Astrocyte (in vitro differentiated cells and primary cell): ENCODE results near the gene ANAPC7. TPM values are rescaled to one million over a fixed set of nuclear protein-coding genes. Genes with fewer than 3 reads are reported as not detected.
"Not testable (repeated sequence)": the region's sequence is repeated elsewhere in the genome, so short reads cannot be mapped to it uniquely, and the experiment has no call there.

Source experiments
- DNase-seq: peaks from one replicate; pipeline ENCODE4 v3.0.0-alpha.2; 2010; ENCODE audit warnings: low read depth
- FAIRE-seq: peaks from 2 replicates; lab custom pipeline; 2011; peaks lifted over from hg19 to GRCh38; lab: Jason Lieb, UNC
- H2AFZ ChIP-seq: 2 replicates; pipeline ENCODE4 v1.6.0; 2012; ENCODE audit warnings: low read depth, low read length, inconsistent platforms
- H3K27ac ChIP-seq: 2 replicates; pipeline ENCODE4 v1.5.1; 2011; ENCODE audit warnings: low read depth, low read length, inconsistent platforms
- H3K27me3 ChIP-seq: 2 replicates; pipeline ENCODE4 v1.6.0; 2011; ENCODE audit warnings: low read length, inconsistent platforms; ENCODE audit not compliant: insufficient read depth
- H3K36me3 ChIP-seq: 2 replicates; pipeline ENCODE4 v1.5.1; 2011; ENCODE audit warnings: low read length, inconsistent platforms; ENCODE audit not compliant: insufficient read depth
- H3K4me1 ChIP-seq: 2 replicates; pipeline ENCODE4 v1.5.1; 2011; ENCODE audit warnings: low read length, inconsistent platforms; ENCODE audit not compliant: insufficient read depth
- H3K4me2 ChIP-seq: 2 replicates; pipeline ENCODE4 v1.6.0; 2012; ENCODE audit warnings: low read length, inconsistent platforms
- H3K4me3 ChIP-seq: 2 replicates; pipeline ENCODE4 v1.5.1; 2011; ENCODE audit warnings: low read depth, mild to moderate bottlenecking, low read length, inconsistent platforms; ENCODE audit not compliant: insufficient read depth
- H3K79me2 ChIP-seq: 2 replicates; pipeline ENCODE4 v1.6.0; 2012; ENCODE audit warnings: mild to moderate bottlenecking, low read length, inconsistent platforms; ENCODE audit not compliant: insufficient read depth
- H3K9ac ChIP-seq: 2 replicates; pipeline ENCODE4 v1.6.0; 2012; ENCODE audit warnings: mild to moderate bottlenecking, low read length, inconsistent platforms
- H3K9me3 ChIP-seq: 2 replicates; pipeline ENCODE4 v1.5.1; 2012; ENCODE audit warnings: low read depth, mild to moderate bottlenecking, low read length, inconsistent platforms; ENCODE audit not compliant: insufficient read depth
- H4K20me1 ChIP-seq: 2 replicates; pipeline ENCODE4 v1.6.0; 2012; ENCODE audit warnings: low read length, inconsistent platforms; ENCODE audit not compliant: insufficient read depth
- H3K27ac Mint-ChIP-seq: one replicate; pipeline ENCODE4 v1.8.0; 2021; ENCODE audit warnings: mild to moderate bottlenecking, mixed read lengths; ENCODE audit not compliant: unreplicated experiment
- H3K27me3 Mint-ChIP-seq: one replicate; pipeline ENCODE4 v1.8.0; 2021; ENCODE audit warnings: low read depth, mixed read lengths; ENCODE audit not compliant: unreplicated experiment
- H3K36me3 Mint-ChIP-seq: one replicate; pipeline ENCODE4 v1.8.0; 2021; ENCODE audit warnings: low read depth, mixed read lengths; ENCODE audit not compliant: unreplicated experiment
- H3K4me1 Mint-ChIP-seq: one replicate; pipeline ENCODE4 v1.8.0; 2021; ENCODE audit warnings: low read depth, mixed read lengths; ENCODE audit not compliant: unreplicated experiment
- H3K4me3 Mint-ChIP-seq: one replicate; pipeline ENCODE4 v1.8.0; 2021; ENCODE audit warnings: mild to moderate bottlenecking, moderate library complexity, mixed read lengths; ENCODE audit not compliant: unreplicated experiment
- H3K9me3 Mint-ChIP-seq: one replicate; pipeline ENCODE4 v1.8.0; 2021; ENCODE audit warnings: mild to moderate bottlenecking, mixed read lengths; ENCODE audit not compliant: unreplicated experiment
- CTCF ChIP-seq: IDR thresholded peaks from 2 replicates; pipeline ENCODE4 v1.5.1; 2011; ENCODE audit warnings: low read depth, mild to moderate bottlenecking, inconsistent platforms, low read length, moderate library complexity; ENCODE audit not compliant: insufficient read depth
- EZH2 ChIP-seq: IDR thresholded peaks from 2 replicates; pipeline ENCODE4 v1.6.1; 2012; ENCODE audit warnings: mild to moderate bottlenecking, low read length, inconsistent platforms; ENCODE audit not compliant: insufficient read depth
- total RNA-seq: library from RNA; stranded (reverse); gene quantifications from 2 replicates; pipeline ENCODE4 v1.2.1, GENCODE V29; 2021

The ANAPC7 gene
- total RNA-seq, 1 donor from 2014 or later = 50.7 TPM

- Histone ChIP-seq H3K9me3 (no peaks in the 10 kb centered on the region), H3K4me2 (peak overlapping the region; percentile 83), H3K27ac (no peak overlapping the region), H4K20me1 (no peaks in the 10 kb centered on the region), H3K36me3 (peaks cover 8% of the 10 kb centered on the region), H3K4me1 (no peaks in the 10 kb centered on the region), H3K79me2 (no peaks in the 10 kb centered on the region), H3K27me3 (no peaks in the 10 kb centered on the region), H2AFZ (no peak overlapping the region), H3K9ac (peak overlapping the region; percentile 78), H3K4me3 (no peak overlapping the region)
- FAIRE-seq = no peak
- Mint-ChIP-seq H3K9me3 (no peaks in the 10 kb centered on the region), H3K4me1 (no peaks in the 10 kb centered on the region), H3K27ac (no peak overlapping the region), H3K27me3 (no peaks in the 10 kb centered on the region), H3K36me3 (peaks cover 2% of the 10 kb centered on the region), H3K4me3 (no peak overlapping the region)
- DNase-seq = no peak
- no peak for TF ChIP-seq CTCF
- no peak for TF ChIP-seq EZH2
Measured at GRCh38 chr12:110431957-110432587, 28.6 kb upstream of the ANAPC7 start.

GRCh38 chr12:110429676-110430075 is 26.2 kb upstream of the ANAPC7 start:
- not testable (repeated sequence) for FAIRE-seq, H3K9ac ChIP-seq, H3K4me3 Mint-ChIP-seq

GRCh38 chr12:110426406-110426805 is 22.9 kb upstream of the ANAPC7 start:
- H2AFZ ChIP-seq = no peak overlapping the region
- H3K4me1 ChIP-seq = peaks cover 3% of the 10 kb centered on the region
- H3K36me3 Mint-ChIP-seq = no peaks in the 10 kb centered on the region
- H3K79me2 ChIP-seq = no peaks in the 10 kb centered on the region
- FAIRE-seq (no peak), DNase-seq (no peak)
- H3K27ac Mint-ChIP-seq = no peak overlapping the region
- H3K9me3 ChIP-seq = no peaks in the 10 kb centered on the region
- H3K4me1 Mint-ChIP-seq = no peaks in the 10 kb centered on the region
- H4K20me1 ChIP-seq = no peaks in the 10 kb centered on the region
- H3K9ac ChIP-seq = no peak overlapping the region
- no peaks in the 10 kb centered on the region for H3K36me3 ChIP-seq
- no peaks in the 10 kb centered on the region for H3K27me3 ChIP-seq
- H3K9me3 Mint-ChIP-seq = no peaks in the 10 kb centered on the region
- no peak overlapping the region for H3K4me3 Mint-ChIP-seq
- H3K4me3 ChIP-seq = no peak overlapping the region
- no peak for TF ChIP-seq EZH2
- TF ChIP-seq CTCF = no peak
- H3K4me2 ChIP-seq = no peak overlapping the region
- H3K27ac ChIP-seq = no peak overlapping the region
- no peaks in the 10 kb centered on the region for H3K27me3 Mint-ChIP-seq

More at GRCh38 chr12:110429676-110430075, 26.2 kb upstream of the ANAPC7 start:
- not testable (repeated sequence) for H3K27ac Mint-ChIP-seq, H3K4me1 ChIP-seq, H3K27ac ChIP-seq, H4K20me1 ChIP-seq, H3K4me2 ChIP-seq, H3K27me3 Mint-ChIP-seq, H3K27me3 ChIP-seq, H3K9me3 ChIP-seq, H3K79me2 ChIP-seq, H3K9me3 Mint-ChIP-seq, H2AFZ ChIP-seq, H3K36me3 Mint-ChIP-seq, DNase-seq, H3K36me3 ChIP-seq, H3K4me3 ChIP-seq, H3K4me1 Mint-ChIP-seq
